H1 (cell line): Measurements from ENCODE around the gene ARMC12. TPM values are rescaled to one million over a fixed set of nuclear protein-coding genes. Genes with fewer than 3 reads are reported as not detected.

Experiments used
- polyA plus RNA-seq, 7 experiments: library from polyadenylated mRNA; depleted of rRNA in 3 of 7; stranded (reverse) in 5 of 7; unstranded in 2 of 7; fragments of >200 nt in 5 of 7; fragments of 200-250 nt in 2 of 7; gene quantifications; 1 replicate in 5 of 7; 2 replicates in 1 of 7; 4 replicates in 1 of 7; pipeline versions ENCODE4 v1.2.1 to v1.2.3, GENCODE V29; 2011 to 2013; ENCODE audit warnings: missing spikeins in 2 of 7, mixed read lengths in 2 of 7
- total RNA-seq: library from RNA; stranded (reverse); fragmentation: NEBNext Ultra II Directional; extraction: Animal tissue kit (Norgen Biotek cat#: 25700); gene quantifications from 2 replicates; pipeline ENCODE4 v1.2.1, GENCODE V29; 2021

Gene ARMC12
- total and polyA plus RNA-seq, 2 of the 8 experiments (the other 6 are each of a cell fraction or from before 2014, with no cell fraction given): 0.86 to 3.7 TPM

Other genes with a start within 250 kb of the ARMC12 start
- 27.0 and 28.7 TPM in 2 replicates for gene TEAD3, start 240.0 kb upstream of the ARMC12 start, total RNA-seq
- 20.1 and 31.0 TPM in 2 replicates for gene TEAD3, start 240.0 kb upstream of the ARMC12 start, polyA plus RNA-seq (2011; rRNA removed)
- gene TULP1, start 224.1 kb upstream of the ARMC12 start, total RNA-seq: 5.0 and 6.8 TPM in 2 replicates
- 3.2 and 4.4 TPM in 2 replicates for gene TULP1, start 224.1 kb upstream of the ARMC12 start, polyA plus RNA-seq (2011; rRNA removed)
- gene FKBP5, start 48.1 kb upstream of the ARMC12 start, total RNA-seq: 40.4 and 41.0 TPM in 2 replicates
- gene FKBP5, start 48.1 kb upstream of the ARMC12 start, polyA plus RNA-seq (2011; rRNA removed): 9.3 and 14.3 TPM in 2 replicates
- gene CLPSL2, start 39.6 kb downstream of the ARMC12 start, total RNA-seq: 1.4 TPM in 2 replicates
- gene CLPSL2, start 39.6 kb downstream of the ARMC12 start, polyA plus RNA-seq (2011; rRNA removed): 3.2 and 3.4 TPM in 2 replicates
- not detected in 2 replicates for gene CLPSL1, start 44.0 kb downstream of the ARMC12 start, total RNA-seq
- gene CLPSL1, start 44.0 kb downstream of the ARMC12 start, polyA plus RNA-seq (2011; rRNA removed): 0.88 TPM in 1 of 2 replicates, not detected in the other
- not detected in 2 replicates for gene CLPS, start 60.3 kb downstream of the ARMC12 start, total RNA-seq
- gene CLPS, start 60.3 kb downstream of the ARMC12 start, polyA plus RNA-seq (2011; rRNA removed): not detected in 2 replicates
- gene LHFPL5, start 68.3 kb downstream of the ARMC12 start, total RNA-seq: not detected in 2 replicates
- 0.03 TPM in 1 of 2 replicates, not detected in the other for gene LHFPL5, start 68.3 kb downstream of the ARMC12 start, polyA plus RNA-seq (2011; rRNA removed)
- 102 and 116 TPM in 2 replicates for gene SRPK1, start 184.1 kb downstream of the ARMC12 start, total RNA-seq
- 17.2 and 25.7 TPM in 2 replicates for gene SRPK1, start 184.1 kb downstream of the ARMC12 start, polyA plus RNA-seq (2011; rRNA removed)